ENCODE measurements around the gene CRABP2.

GRCh38 chr1:156740237-156740740, 34.9 kb upstream of the CRABP2 start:
- TF ChIP-seq CTCF (IDR thresholded peaks at IDR 0.05; ENCODE audit: low read length) (no peak), EZH2phosphoT487 (IDR thresholded peaks at IDR 0.05; ENCODE audit: low read length) (no peak)

Data from MM.1S (cell line).